NCI-H128 (cell line): ENCODE data around the gene IRF2BP1.
"Not testable (repeated sequence)": the region's sequence is repeated elsewhere in the genome, so short reads cannot be mapped to it uniquely, and the experiment has no call there.

Experiments used
- DNase-seq: peaks from one replicate; lab custom pipeline; 2025; ENCODE audit not compliant: unreplicated experiment; lab: John Stamatoyannopoulos, UW

IRF2BP1 gene

GRCh38 chr19:45882652-45883585 is 3.0 kb downstream of the IRF2BP1 start:
- DNase-seq, result no peak

DNA sequence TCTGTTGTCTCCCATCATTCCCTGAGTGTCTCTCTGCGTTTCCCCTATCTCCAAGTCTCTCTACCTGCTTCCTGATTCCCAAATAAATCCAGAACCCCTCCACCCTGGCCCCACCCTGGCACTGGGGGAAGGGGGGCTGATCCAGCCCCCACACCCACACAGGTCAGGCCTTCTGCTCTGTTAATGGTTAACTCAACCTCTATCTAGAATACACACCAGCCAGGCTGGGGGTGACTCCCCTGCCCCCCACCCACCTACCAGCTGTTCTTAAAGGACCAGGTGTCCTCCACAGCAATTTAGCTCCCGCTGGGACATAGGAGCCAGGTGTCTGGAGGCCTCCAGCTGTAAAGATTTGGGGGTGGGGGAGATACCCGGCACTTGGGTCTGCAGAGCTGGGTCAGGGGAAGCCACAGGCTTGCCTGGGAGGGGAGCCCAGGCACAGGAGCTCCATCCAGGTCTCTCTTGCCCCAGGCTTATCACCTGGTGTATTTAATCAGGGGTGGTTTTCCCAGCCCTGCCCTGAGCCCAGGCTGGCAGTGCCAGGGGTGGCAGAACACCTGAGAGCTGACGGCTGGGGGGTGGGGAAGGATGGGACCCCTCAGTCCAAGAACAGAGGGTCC is 3.9 kb downstream of the IRF2BP1 start:
- DNase-seq, result no peak

DNA sequence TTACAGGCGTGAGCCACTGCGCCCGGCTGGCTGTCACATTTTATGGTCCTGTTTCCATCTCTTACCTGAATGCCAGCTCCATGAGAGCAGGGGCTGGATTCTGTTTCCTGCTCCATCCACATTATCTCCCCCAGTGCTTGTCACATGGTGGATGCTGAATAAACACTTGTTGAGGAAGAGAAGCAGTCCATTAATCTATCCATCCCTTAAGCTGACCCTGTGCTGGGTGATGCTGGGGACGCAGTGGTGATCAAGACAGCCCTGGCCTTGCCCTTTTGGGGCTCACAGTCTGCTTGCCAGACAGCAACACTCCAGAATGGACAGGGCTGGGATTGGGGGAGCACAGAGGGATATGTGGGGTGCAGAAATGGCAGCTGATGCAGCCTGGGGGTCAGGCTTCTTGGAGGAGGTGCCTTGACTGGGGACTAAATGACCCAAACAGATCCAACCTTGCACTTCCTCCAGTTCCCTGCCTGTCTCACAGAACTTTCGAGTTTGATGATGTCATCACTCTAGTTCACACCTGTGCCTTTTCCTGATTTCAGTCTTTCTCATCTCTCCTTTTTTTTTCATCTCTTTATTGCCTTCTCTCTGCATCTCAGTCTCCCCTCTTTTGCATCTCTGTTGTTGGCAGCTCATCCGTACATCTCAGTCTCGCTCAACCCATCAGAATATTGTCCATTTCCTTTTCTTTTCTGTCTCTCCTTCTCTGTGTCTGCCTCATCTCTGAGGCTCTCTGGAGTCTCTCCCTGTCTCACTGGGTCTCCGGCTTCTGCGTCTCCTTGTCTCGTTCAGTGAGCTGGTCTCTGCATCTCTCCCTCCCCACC is 4.6 kb downstream of the IRF2BP1 start:
- DNase-seq, result no peak

GRCh38 chr19:45879971-45880370 is 6.0 kb downstream of the IRF2BP1 start:
- no peak for DNase-seq

- DNase-seq, result no peak
Observed at GRCh38 chr19:45879055-45879454, 6.9 kb downstream of the IRF2BP1 start.

DNA sequence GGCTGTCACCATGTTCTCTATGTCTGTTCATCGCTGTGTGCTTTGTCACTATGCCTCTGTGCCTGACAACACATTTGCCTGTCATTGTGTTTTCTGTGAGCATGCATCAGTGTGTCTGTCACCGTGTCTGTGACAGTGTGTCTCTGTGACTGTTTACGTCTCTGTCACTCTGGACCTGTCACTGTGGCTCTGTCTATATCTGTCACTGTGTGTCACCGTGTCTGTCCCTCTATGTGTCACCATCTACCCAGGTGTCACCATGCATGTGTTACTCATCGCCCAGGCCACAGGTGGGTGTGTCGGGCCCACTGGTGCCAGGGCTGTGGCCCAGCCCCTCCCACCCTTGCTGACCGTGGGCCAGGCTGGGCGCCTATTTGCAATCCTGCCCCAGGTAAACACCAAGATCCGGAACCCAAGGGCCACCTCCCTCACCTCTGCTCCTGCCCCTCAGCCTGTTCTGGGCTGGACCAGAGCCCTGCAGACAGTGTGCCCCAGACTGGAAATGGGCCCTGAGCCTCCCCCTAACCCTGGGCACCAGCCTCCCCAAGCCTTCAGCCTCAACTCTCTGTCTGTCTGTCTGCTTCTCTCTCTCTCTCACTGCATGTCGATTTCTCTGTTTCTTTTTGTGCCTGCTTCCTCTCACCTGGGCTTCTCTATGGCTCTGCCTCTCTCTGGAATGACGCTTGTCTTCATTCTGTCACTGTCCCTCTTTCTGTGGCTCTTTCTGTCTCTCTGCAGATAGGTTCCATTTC is 7.7 kb downstream of the IRF2BP1 start:
- DNase-seq, result no peak

GRCh38 chr19:45876411-45877197 is 9.3 kb downstream of the IRF2BP1 start:
- no peak for DNase-seq

GRCh38 chr19:45876161-45876410 is 9.9 kb downstream of the IRF2BP1 start:
- no peak for DNase-seq

GRCh38 chr19:45874620-45874966 is 11.3 kb downstream of the IRF2BP1 start:
- no peak for DNase-seq

DNA sequence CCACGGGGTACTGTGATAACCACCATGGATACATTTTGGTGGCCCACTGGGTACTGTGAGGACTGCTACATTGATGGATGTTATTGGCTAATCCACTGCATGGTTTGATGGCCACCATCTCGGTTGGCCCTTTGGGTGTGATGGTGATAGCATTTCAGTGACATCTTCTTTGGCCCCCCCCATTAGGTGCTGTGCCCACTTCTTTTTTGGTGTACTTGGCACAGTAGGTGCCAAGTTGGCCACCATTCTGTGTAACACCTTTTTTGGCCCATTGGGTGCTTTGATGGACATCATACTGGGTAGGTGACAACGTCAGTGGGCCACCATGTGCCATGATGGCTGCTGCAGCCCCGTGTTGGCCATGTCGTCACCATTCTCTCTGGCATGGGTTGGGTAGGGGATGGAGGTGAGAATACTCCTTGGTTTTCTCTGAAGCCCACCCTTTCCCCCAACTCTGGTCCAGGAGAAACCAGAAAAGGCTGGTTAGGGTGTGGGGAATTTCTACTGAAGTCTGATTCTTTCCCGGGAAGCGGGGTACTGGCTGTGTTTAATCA is 12.6 kb downstream of the IRF2BP1 start:
- no peak for DNase-seq

DNA sequence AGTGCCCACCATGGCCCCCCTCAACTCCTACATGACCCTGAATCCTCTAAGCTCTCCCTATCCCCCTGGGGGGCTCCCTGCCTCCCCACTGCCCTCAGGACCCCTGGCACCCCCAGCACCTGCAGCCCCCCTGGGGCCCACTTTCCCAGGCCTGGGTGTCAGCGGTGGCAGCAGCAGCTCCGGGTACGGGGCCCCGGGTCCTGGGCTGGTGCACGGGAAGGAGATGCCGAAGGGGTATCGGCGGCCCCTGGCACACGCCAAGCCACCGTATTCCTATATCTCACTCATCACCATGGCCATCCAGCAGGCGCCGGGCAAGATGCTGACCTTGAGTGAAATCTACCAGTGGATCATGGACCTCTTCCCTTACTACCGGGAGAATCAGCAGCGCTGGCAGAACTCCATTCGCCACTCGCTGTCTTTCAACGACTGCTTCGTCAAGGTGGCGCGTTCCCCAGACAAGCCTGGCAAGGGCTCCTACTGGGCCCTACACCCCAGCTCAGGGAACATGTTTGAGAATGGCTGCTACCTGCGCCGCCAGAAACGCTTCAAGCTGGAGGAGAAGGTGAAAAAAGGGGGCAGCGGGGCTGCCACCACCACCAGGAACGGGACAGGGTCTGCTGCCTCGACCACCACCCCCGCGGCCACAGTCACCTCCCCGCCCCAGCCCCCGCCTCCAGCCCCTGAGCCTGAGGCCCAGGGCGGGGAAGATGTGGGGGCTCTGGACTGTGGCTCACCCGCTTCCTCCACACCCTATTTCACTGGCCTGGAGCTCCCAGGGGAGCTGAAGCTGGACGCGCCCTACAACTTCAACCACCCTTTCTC is 13.6 kb downstream of the IRF2BP1 start:
- DNase-seq, result no peak

DNA sequence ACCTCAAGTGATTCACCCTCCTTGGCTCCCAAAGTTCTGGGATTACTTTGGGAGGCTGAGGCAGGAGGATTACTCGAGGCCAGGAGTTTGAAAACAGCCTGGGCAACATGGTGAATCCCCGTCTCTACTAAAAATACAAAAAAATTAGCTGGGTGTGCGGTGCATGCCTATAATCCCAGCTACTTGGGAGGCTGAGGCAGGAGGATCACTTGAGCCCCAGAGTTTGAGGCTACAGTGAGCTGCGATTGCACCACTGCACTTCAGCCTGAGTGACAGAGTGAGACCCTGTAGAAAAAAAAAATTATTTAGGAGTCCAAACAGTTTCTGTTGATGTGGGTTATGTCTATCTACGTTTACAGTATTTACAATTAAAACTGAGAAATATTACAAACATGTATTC is 15.1 kb downstream of the IRF2BP1 start:
- no peak for DNase-seq

- DNase-seq, result not testable (repeated sequence)
Observed at GRCh38 chr19:45867241-45867640, 18.7 kb downstream of the IRF2BP1 start.

DNA sequence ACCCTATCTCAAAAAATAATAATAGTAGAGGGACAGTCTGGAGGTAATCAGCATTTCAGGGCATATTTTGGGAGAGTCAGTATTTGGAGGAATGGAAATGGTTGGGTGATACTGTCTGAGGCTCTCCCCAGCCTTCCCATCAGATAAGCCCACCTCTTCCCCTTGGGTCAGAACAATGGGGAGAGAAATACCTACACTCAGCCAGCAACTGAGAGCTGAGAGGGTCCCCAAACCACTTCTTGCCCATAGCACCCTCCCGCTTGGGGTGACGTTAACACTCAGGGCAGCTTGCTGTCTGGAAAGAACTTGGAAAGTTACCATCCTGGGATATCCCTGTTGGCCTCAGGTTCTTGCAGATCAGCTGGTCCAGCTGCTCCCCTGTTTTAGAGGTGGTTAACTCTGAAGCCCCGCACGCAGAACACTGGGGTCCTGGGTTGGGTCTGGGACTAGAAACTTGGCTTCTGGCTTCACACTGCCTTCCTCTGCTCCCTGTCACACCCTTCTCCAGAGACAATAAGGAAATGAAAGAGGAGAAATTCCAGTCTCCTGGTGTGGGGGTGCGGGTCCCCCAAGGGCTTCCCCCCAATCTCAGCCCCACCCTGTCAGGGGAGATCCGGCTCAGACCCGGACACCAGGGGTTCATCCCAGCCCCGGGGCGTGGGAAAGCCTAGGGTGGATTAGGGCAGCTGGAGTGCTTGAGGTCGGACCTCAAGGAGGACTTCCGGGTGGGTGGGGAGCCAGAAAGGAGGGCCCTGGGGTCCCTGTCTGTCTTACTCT is 19.4 kb downstream of the IRF2BP1 start:
- DNase-seq, result no peak

DNA sequence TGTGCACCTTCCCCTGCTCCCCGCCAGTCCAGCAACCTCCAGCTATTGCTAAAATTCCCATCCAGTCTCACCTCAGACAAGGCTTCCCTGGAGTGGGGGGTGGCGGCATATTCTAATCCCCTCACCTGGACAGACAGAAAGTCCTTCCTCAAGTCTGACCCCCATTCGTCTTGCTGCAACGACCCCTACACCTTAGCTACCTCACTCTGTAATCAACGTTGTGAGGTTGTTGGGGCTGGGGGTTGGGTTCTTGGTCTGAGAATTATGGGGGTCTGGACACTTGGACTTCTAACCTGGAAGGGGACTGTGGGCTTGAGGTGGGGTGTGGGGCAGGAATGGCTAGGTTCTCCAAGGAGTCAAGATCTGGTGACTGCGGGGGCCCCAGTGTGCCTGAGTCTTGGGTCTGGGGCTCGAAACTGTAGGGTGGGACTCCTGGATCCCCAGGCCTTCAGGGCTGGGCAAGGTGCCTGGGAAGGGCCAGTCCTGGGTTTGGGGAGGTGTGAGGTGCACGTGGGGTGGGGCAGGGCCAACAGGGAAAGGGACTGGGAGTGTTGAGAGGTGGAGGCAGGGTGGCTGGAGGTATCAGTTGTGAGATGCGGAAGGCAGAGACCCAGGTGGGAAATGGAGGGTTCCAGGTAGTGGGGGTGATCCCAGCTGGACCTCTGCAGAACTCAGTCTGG is 20.5 kb downstream of the IRF2BP1 start:
- no peak for DNase-seq

GRCh38 chr19:45864629-45865082 is 21.3 kb downstream of the IRF2BP1 start:
- DNase-seq, result no peak

DNA sequence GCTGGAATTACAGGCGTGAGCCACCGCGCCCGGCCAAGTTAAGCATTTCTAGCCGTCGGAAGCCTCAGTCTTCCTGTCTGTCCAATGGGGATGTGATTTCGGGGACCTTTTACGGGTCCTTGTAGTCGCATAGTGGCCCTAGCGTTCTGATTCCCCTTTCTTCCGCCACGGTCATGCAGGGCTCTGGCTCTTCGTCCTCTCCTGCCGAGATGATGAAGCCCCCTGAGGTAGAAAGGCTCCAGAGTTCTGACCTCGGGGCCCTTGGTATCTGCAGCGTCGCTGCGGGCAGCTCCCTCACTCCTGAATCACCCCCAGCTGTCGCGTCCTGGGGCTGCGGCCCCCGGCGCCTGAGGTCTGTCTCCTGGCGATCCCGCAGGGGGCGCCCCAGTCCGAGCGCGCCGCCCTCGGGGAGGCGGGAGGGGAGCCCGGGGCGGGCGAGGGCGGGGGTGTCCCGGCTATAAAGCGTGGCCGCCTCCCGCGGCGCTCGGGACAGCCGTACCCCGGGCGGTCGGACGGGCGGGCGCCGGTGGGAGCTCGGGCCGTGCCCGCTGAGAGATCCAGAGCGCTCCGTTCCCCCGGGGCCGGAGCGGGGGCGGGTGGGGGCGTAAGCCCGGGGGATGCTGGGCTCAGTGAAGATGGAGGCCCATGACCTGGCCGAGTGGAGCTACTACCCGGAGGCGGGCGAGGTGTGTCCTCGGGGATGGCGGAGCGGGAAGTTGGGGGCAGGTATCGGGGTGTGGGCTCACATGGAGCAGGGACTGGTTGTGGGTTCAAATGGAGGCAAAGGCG is 21.9 kb downstream of the IRF2BP1 start, which contains the start of gene FOXA3:
TSS of gene FOXA3 (plus strand) at position 487 of the 789 bp plus-strand sequence. CDS start at position 618, 131 bp downstream.
- DNase-seq, result no peak
